Spleen (tissue), 7 donors: Measurements from ENCODE around the gene LCN10.

ENCODE experiments used
- CTCF ChIP-seq, 11 experiments: fragments of 200-600 bp in 7 of 11; fragments of 450-650 bp in 4 of 11; sonication (generic) in 4 of 11; IDR thresholded peaks in 8 of 11; conservative IDR thresholded peaks in 3 of 11; 1 replicate in 7 of 11; 2 replicates in 4 of 11; pipeline versions ENCODE4 v1.4.0 to v1.8.0; 2016 to 2021; ENCODE audit warnings: antibody characterized with exemption in 11 of 11, inconsistent platforms in 4 of 11, mild to moderate bottlenecking in 1 of 11
- POLR2AphosphoS5 ChIP-seq, 3 donors: sonication (generic); formaldehyde crosslinking; IDR thresholded peaks; one replicate each; pipeline ENCODE4 v1.5.1; 2017; ENCODE audit warnings: antibody characterized with exemption in 3 of 3
- donor health status: DM: no; HTN: no; CAD: no; lungs with moderate emphysema.
- donor health status: DM: no; HTN: no; CAD: no.
- donor health status: DM: no; HTN: no; CAD: no.

- no peak for TF ChIP-seq CTCF (IDR thresholded peaks at IDR 0.05 in 8 of 11, conservative IDR thresholded peaks at IDR 0.05 in 3 of 11)
- TF ChIP-seq POLR2AphosphoS5 (IDR thresholded peaks at IDR 0.05), result no peak
Measured at GRCh38 chr9:136705564-136705963, 37.2 kb downstream of the LCN10 start.
